Activated B cell treated with CpG ODN at 0.5 μM for 24 hours (primary cell): Measurements from ENCODE around the gene NPY. TPM values are rescaled to one million over a fixed set of nuclear protein-coding genes. Genes with fewer than 3 reads are reported as not detected.

ENCODE experiments used
- ATAC-seq: fragments of 200-7000 bp; cut with Tn5 transposase; one replicate; pipeline ENCODE4 v1.10.0; 2021; ENCODE audit warnings: low read depth, mild to moderate bottlenecking, moderate library complexity
- CTCF ChIA-PET: fragments of 350-600 bp; sonication (Branson Sonifier 250); formaldehyde crosslinking; loops from one replicate; lab custom pipeline; 2021; ENCODE audit warnings: antibody characterized with exemption; lab: Charles Lee
- POLR2A ChIA-PET: fragments of 350-600 bp; sonication (Branson Sonifier 250); formaldehyde crosslinking; loops from one replicate; lab custom pipeline; 2021; ENCODE audit warnings: antibody characterized with exemption; lab: Charles Lee
- DNase-seq: peaks from one replicate; pipeline ENCODE4 v3.0.0; 2022
- H3K27ac Mint-ChIP-seq: one replicate; pipeline ENCODE4 v1.8.0; 2020; ENCODE audit warnings: mixed read lengths
- H3K27me3 Mint-ChIP-seq: one replicate; pipeline ENCODE4 v1.8.0; 2021; ENCODE audit warnings: mixed read lengths
- H3K36me3 Mint-ChIP-seq: one replicate; pipeline ENCODE4 v1.8.0; 2021; ENCODE audit warnings: low read depth, mixed read lengths
- H3K4me1 Mint-ChIP-seq: one replicate; pipeline ENCODE4 v1.8.0; 2021; ENCODE audit warnings: mixed read lengths
- H3K4me3 Mint-ChIP-seq: one replicate; pipeline ENCODE4 v1.8.0; 2020; ENCODE audit warnings: mild to moderate bottlenecking, mixed read lengths
- H3K9me3 Mint-ChIP-seq: one replicate; pipeline ENCODE4 v1.8.0; 2020; ENCODE audit warnings: mixed read lengths
- intact Hi-C: fragments of 100-400 bp; cut with micrococcal nuclease; formaldehyde crosslinking; loops from one replicate; pipeline ENCODE4 v1.15.1; 2024
- total RNA-seq: library from RNA; stranded (reverse); gene quantifications from 2 replicates; pipeline ENCODE4 v1.2.3, GENCODE V29; 2022
- TF ChIP-seq, protein P1 (sequence below): fragments of 200-600 bp; IDR thresholded peaks from one replicate; pipeline ENCODE4 v1.8.0; 2022; ENCODE audit warnings: antibody characterized with exemption, mild to moderate bottlenecking

The NPY gene
- total RNA-seq, 1 donor from 2014 or later = not detected

DNA sequence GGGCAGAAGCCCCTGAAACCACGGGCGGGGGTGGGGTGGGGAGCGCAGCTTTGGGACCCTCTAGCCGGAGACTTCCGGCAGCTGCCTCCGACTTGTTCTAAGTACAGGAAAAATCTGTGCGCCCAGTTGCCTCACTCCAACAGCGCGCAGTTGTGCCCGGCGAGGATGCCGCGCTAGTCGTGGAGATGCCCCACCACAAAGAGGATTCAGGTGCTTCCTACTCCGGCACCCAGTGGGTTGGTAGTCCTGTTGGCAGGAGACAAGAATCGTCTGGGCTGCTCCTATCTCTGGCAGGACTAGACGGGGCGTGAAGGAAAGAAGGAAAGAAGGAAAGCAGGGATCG, 465 bp upstream of the NPY start:
- TF ChIP-seq, protein P1, sequence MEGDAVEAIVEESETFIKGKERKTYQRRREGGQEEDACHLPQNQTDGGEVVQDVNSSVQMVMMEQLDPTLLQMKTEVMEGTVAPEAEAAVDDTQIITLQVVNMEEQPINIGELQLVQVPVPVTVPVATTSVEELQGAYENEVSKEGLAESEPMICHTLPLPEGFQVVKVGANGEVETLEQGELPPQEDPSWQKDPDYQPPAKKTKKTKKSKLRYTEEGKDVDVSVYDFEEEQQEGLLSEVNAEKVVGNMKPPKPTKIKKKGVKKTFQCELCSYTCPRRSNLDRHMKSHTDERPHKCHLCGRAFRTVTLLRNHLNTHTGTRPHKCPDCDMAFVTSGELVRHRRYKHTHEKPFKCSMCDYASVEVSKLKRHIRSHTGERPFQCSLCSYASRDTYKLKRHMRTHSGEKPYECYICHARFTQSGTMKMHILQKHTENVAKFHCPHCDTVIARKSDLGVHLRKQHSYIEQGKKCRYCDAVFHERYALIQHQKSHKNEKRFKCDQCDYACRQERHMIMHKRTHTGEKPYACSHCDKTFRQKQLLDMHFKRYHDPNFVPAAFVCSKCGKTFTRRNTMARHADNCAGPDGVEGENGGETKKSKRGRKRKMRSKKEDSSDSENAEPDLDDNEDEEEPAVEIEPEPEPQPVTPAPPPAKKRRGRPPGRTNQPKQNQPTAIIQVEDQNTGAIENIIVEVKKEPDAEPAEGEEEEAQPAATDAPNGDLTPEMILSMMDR = no peak
- ChIA-PET POLR2A (no interaction called here), CTCF (no interaction called here)
- H3K36me3 Mint-ChIP-seq = no peaks in the 10 kb centered on the region
- peaks cover 34% of the 10 kb centered on the region for H3K27me3 Mint-ChIP-seq
- ATAC-seq = no peak
- DNase-seq = no peak
- H3K9me3 Mint-ChIP-seq = no peaks in the 10 kb centered on the region
- intact Hi-C loops = loop anchor here (10.0 kb wide), 1 partner anchor 709 kb away; no protein-coding TSS in a partner anchor
- H3K4me1 Mint-ChIP-seq = peaks cover 23% of the 10 kb centered on the region
- no peak overlapping the region for H3K27ac Mint-ChIP-seq
- H3K4me3 Mint-ChIP-seq = peak overlapping the region; percentile 76

DNA sequence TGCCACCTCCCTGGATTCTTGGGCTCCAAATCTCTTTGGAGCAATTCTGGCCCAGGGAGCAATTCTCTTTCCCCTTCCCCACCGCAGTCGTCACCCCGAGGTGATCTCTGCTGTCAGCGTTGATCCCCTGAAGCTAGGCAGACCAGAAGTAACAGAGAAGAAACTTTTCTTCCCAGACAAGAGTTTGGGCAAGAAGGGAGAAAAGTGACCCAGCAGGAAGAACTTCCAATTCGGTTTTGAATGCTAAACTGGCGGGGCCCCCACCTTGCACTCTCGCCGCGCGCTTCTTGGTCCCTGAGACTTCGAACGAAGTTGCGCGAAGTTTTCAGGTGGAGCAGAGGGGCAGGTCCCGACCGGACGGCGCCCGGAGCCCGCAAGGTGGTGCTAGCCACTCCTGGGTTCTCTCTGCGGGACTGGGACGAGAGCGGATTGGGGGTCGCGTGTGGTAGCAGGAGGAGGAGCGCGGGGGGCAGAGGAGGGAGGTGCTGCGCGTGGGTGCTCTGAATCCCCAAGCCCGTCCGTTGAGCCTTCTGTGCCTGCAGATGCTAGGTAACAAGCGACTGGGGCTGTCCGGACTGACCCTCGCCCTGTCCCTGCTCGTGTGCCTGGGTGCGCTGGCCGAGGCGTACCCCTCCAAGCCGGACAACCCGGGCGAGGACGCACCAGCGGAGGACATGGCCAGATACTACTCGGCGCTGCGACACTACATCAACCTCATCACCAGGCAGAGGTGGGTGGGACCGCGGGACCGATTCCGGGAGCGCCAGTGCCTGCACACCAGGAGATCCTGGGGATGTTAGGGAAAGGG, 913 bp downstream of the NPY start:
- no peaks in the 10 kb centered on the region for H3K9me3 Mint-ChIP-seq
- peak overlapping the region; percentile 76 for H3K4me3 Mint-ChIP-seq
- intact Hi-C loops = loop anchor here (10.0 kb wide), 1 partner anchor 710 kb away; no protein-coding TSS in a partner anchor
- ATAC-seq = peak; percentile 37
- H3K27me3 Mint-ChIP-seq = peaks cover 42% of the 10 kb centered on the region
- H3K27ac Mint-ChIP-seq = no peak overlapping the region
- H3K36me3 Mint-ChIP-seq = no peaks in the 10 kb centered on the region
- peaks cover 23% of the 10 kb centered on the region for H3K4me1 Mint-ChIP-seq
- CTCF ChIA-PET = no interaction called here
- TF ChIP-seq, protein P1 = no peak
- no peak for DNase-seq
- POLR2A ChIA-PET = no interaction called here

DNA sequence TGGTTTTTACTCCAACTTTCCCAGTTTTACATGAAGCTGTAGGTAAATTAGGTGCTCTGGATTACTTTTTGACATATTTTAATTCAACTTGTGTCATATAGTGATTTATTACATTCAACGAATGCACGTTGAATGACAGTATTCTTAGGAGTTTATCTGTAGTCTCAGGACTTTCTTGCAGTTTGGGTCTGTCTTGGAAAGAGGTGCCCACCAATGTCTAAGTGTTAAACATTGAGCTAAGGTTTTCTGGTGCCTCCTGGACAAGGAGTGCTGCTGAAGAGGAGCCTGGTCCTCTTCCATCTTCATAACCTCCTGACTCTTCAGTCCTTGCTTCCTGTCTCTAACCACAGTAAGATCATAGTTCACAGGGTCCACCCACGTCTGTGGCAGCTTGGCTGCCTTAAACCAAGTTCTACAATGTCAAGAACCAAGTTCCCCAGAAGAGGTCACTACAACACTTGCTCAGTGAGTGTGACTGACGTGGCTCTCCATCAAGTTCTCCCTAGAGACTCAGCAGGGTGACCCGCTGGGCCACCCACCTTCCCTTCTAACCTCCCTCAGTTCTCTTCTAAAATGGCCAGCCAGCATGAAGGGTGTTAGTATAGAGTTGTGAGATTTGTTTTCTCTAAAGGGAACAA, 6.1 kb downstream of the NPY start:
- peaks cover 13% of the 10 kb centered on the region for H3K4me1 Mint-ChIP-seq
- H3K27ac Mint-ChIP-seq = no peak overlapping the region
- CTCF ChIA-PET = interaction anchor here (0.7 to 2.1 kb wide), 8 partner anchors 9 to 379 kb away, joined by 3 to 8 read pairs (median 6); no protein-coding TSS in a partner anchor
- peaks cover 34% of the 10 kb centered on the region for H3K27me3 Mint-ChIP-seq
- no peaks in the 10 kb centered on the region for H3K36me3 Mint-ChIP-seq
- no peaks in the 10 kb centered on the region for H3K9me3 Mint-ChIP-seq
- H3K4me3 Mint-ChIP-seq = no peak overlapping the region
- ATAC-seq (peak; percentile 90), DNase-seq (no peak)
- TF ChIP-seq, protein P1 = no peak
- intact Hi-C loops = loop anchor here (1.0 to 5.0 kb wide), 5 partner anchors 92 to 802 kb away; no protein-coding TSS in a partner anchor
- POLR2A ChIA-PET = no interaction called here

DNA sequence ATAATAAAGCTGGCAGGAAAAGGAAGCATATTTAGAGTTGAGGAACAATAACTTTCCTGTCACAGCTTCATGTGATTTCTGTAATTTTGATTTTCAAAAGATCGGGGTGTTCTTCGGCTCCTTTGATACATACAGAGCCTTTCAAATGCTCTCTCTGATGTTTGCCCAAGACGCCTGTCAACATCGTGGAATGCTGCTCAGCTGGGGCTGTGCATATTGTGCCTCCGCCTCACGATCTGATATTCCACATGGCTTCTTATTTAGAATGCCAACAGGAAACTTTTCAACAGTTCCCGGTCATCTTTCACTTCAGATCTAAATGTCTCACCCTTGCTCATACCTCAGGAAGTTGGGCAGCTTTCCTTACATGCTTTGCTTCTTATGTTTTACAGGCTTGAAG, 7.3 kb downstream of the NPY start:
- ChIA-PET CTCF (interaction anchor here (2.1 kb wide), 1 partner anchor 373 kb away, joined by 8 read pairs; no protein-coding TSS in a partner anchor), POLR2A (no interaction called here)
- TF ChIP-seq, protein P1 = no peak
- ATAC-seq = no peak
- Mint-ChIP-seq H3K4me1 (peaks cover 7% of the 10 kb centered on the region), H3K27me3 (peaks cover 24% of the 10 kb centered on the region), H3K4me3 (no peak overlapping the region), H3K36me3 (no peaks in the 10 kb centered on the region), H3K27ac (no peak overlapping the region), H3K9me3 (no peaks in the 10 kb centered on the region)
- intact Hi-C loops = loop anchor here (2.0 to 5.0 kb wide), 2 partner anchors 286 to 801 kb away; no protein-coding TSS in a partner anchor
- no peak for DNase-seq

DNA sequence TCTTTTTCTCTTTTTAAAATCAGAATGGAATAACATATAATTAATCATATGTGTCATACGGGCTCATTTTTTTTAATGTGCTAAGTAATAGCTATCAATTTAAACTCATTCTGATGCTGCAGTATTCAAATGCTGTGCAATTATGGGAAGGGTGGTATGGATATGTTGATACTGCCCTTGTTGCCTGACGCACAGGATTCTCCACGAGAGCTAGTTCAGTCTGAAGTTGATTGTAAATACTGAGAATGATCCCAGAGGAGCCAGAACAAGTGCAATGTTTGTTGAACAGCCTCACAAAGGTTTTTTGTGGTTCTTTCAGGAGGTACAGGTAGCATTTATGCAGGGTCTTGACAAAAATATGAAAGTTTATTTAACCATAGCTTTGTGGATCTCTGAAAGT, 13.4 kb downstream of the NPY start:
- POLR2A ChIA-PET = no interaction called here
- peaks cover 8% of the 10 kb centered on the region for H3K27me3 Mint-ChIP-seq

More for the DNA sequence above, 13.4 kb downstream of the NPY start:
- H3K4me3 Mint-ChIP-seq = no peak overlapping the region
- no peaks in the 10 kb centered on the region for H3K36me3 Mint-ChIP-seq
- intact Hi-C loops = no loop called here
- peaks cover 8% of the 10 kb centered on the region for H3K9me3 Mint-ChIP-seq
- no peak for DNase-seq
- TF ChIP-seq, protein P1 = no peak
- CTCF ChIA-PET = no interaction called here
- ATAC-seq = no peak
- H3K4me1 Mint-ChIP-seq = peaks cover 11% of the 10 kb centered on the region
- no peak overlapping the region for H3K27ac Mint-ChIP-seq
